Caco-2 (cell line): ENCODE data around the gene MYOF. TPM values are rescaled to one million over a fixed set of nuclear protein-coding genes. Genes with fewer than 3 reads are reported as not detected.

Experiments
- BruUV-seq: library from RNA; stranded (reverse); fragments of 400-500 nt; replicated peaks from 2 replicates; lab custom pipeline; 2021; lab: Mats Ljungman, UMichigan
- CTCF ChIA-PET: fragments of 300-600 bp; sonication (Branson Sonifier 250); formaldehyde crosslinking; loops from one replicate; lab custom pipeline; 2022; ENCODE audit warnings: antibody characterized with exemption; lab: Charles Lee
- POLR2A ChIA-PET: fragments of 300-600 bp; sonication (Branson Sonifier 250); formaldehyde crosslinking; loops from one replicate; lab custom pipeline; 2022; ENCODE audit warnings: antibody characterized with exemption; lab: Charles Lee
- DNase-seq, 2 experiments: peaks; one replicate each; pipeline versions ENCODE4 v3.0.0 to v3.0.0-alpha.2; 2020 to 2022
- H3K27me3 ChIP-seq: replicated peaks from 2 replicates; pipeline ENCODE4 v1.6.0; 2011; ENCODE audit warnings: low read length; ENCODE audit not compliant: control insufficient read depth, insufficient read depth
- H3K36me3 ChIP-seq: 2 replicates; pipeline ENCODE4 v1.5.1; 2011; ENCODE audit warnings: low read length; ENCODE audit not compliant: control insufficient read depth, insufficient read depth
- H3K4me1 ChIP-seq: fragments of 250-450 bp; sonication (Bioruptor Pico); 2 replicates; pipeline ENCODE4 v1.5.1; 2020; ENCODE audit warnings: mild to moderate bottlenecking
- H3K4me3 ChIP-seq: 2 replicates; pipeline ENCODE4 v1.5.1; 2011; ENCODE audit warnings: low read depth, mild to moderate bottlenecking, control low read depth, low read length
- H3K9me3 ChIP-seq: fragments of 250-450 bp; sonication (Bioruptor Pico); 2 replicates; pipeline ENCODE4 v1.5.1; 2020; ENCODE audit warnings: mild to moderate bottlenecking, moderate library complexity
- H3K27ac Mint-ChIP-seq: one replicate; pipeline ENCODE4 v1.8.0; 2022; ENCODE audit warnings: mixed read lengths; ENCODE audit not compliant: unreplicated experiment
- H3K27me3 Mint-ChIP-seq: one replicate; pipeline ENCODE4 v1.8.0; 2022; ENCODE audit warnings: mixed read lengths; ENCODE audit not compliant: insufficient read depth, unreplicated experiment
- H3K36me3 Mint-ChIP-seq: one replicate; pipeline ENCODE4 v1.8.0; 2022; ENCODE audit warnings: mild to moderate bottlenecking, mixed read lengths; ENCODE audit not compliant: insufficient read depth, unreplicated experiment
- H3K4me1 Mint-ChIP-seq: one replicate; pipeline ENCODE4 v1.8.0; 2022; ENCODE audit warnings: low read depth, mixed read lengths; ENCODE audit not compliant: unreplicated experiment
- H3K4me3 Mint-ChIP-seq: one replicate; pipeline ENCODE4 v1.8.0; 2022; ENCODE audit warnings: mild to moderate bottlenecking, moderate library complexity, mixed read lengths; ENCODE audit not compliant: unreplicated experiment
- H3K9me3 Mint-ChIP-seq: one replicate; pipeline ENCODE4 v1.8.0; 2022; ENCODE audit warnings: mixed read lengths; ENCODE audit not compliant: unreplicated experiment
- intact Hi-C: fragments of 100-400 bp; cut with micrococcal nuclease; formaldehyde crosslinking; loops from one replicate; pipeline ENCODE4 v1.10.0; 2022; ENCODE audit not compliant: unreplicated experiment
- total RNA-seq: library from RNA; stranded (reverse); gene quantifications from 2 replicates; pipeline ENCODE4 v1.2.3, GENCODE V29; 2022
- TF ChIP-seq, protein P1 (sequence below), 2 experiments: fragments of 200-600 bp in 1 of 2; IDR thresholded peaks; 1 replicate in 1 of 2; 2 replicates in 1 of 2; pipeline versions ENCODE4 v1.5.1 to v1.8.0; 2011 to 2022; ENCODE audit warnings: antibody characterized with exemption in 1 of 2, control low read depth in 1 of 2, inconsistent platforms in 1 of 2, low read depth in 1 of 2, low read length in 1 of 2, mild to moderate bottlenecking in 1 of 2, moderate library complexity in 1 of 2; ENCODE audit not compliant: insufficient read depth in 1 of 2, severe bottlenecking in 1 of 2, unreplicated experiment in 1 of 2

The MYOF gene
- total RNA-seq, 1 experiment from 2014 or later, result 148 TPM

DNA sequence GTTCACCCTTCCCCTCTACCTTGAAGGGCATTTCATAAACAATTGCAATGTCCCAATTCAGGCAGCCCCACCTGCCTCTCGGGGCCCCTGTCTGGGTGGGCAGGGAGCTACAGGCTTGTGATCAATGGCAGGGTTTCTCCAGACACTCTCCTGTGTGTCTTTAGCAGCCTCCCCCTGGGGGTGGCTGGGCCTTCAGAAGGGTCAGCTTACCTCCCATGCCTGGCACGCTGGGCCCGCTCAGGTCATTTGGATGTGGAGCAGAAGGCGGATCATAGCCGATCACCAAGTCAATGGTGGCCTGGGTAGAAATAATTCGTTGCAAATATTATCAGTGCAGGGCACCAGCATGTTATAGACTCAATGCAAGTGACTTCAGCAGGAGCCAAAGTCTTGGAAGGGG lies 56.3 kb downstream of the MYOF start:
- ChIA-PET POLR2A (no interaction called here), CTCF (interaction anchor here (1.0 kb wide), 1 partner anchor 56 kb away, joined by 3 read pairs; the partner anchor contains the start of gene MYOF)
- H3K9me3 Mint-ChIP-seq, result no peaks in the 10 kb centered on the region
- intact Hi-C loops, result no loop called here
- TF ChIP-seq, protein P1, sequence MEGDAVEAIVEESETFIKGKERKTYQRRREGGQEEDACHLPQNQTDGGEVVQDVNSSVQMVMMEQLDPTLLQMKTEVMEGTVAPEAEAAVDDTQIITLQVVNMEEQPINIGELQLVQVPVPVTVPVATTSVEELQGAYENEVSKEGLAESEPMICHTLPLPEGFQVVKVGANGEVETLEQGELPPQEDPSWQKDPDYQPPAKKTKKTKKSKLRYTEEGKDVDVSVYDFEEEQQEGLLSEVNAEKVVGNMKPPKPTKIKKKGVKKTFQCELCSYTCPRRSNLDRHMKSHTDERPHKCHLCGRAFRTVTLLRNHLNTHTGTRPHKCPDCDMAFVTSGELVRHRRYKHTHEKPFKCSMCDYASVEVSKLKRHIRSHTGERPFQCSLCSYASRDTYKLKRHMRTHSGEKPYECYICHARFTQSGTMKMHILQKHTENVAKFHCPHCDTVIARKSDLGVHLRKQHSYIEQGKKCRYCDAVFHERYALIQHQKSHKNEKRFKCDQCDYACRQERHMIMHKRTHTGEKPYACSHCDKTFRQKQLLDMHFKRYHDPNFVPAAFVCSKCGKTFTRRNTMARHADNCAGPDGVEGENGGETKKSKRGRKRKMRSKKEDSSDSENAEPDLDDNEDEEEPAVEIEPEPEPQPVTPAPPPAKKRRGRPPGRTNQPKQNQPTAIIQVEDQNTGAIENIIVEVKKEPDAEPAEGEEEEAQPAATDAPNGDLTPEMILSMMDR (IDR thresholded peaks at IDR 0.05; ENCODE audit: insufficient read depth in 1 of 2, low read depth in 1 of 2, low read length in 1 of 2, severe bottlenecking in 1 of 2, unreplicated experiment in 1 of 2), result no peak
- BruUV-seq, result no TSS peak
- H3K4me3 Mint-ChIP-seq, result no peak overlapping the region
- peaks cover 87% of the 10 kb centered on the region for H3K36me3 Mint-ChIP-seq
- peaks cover 33% of the 10 kb centered on the region for H3K4me1 ChIP-seq
- no peaks in the 10 kb centered on the region for H3K27me3 Mint-ChIP-seq
- no peak for DNase-seq
- peaks cover 31% of the 10 kb centered on the region for H3K4me1 Mint-ChIP-seq
- H3K9me3 ChIP-seq, result 0 out of 2 replicates have a peak, but pooled peaks cover 3% of the 10 kb centered on the region
- H3K36me3 ChIP-seq, result no peaks in the 10 kb centered on the region; the same call in 1 of the 2 replicates
- no peak overlapping the region for H3K4me3 ChIP-seq
- peak overlapping the region; percentile 77 for H3K27ac Mint-ChIP-seq
- no peaks in the 10 kb centered on the region for H3K27me3 ChIP-seq

DNA sequence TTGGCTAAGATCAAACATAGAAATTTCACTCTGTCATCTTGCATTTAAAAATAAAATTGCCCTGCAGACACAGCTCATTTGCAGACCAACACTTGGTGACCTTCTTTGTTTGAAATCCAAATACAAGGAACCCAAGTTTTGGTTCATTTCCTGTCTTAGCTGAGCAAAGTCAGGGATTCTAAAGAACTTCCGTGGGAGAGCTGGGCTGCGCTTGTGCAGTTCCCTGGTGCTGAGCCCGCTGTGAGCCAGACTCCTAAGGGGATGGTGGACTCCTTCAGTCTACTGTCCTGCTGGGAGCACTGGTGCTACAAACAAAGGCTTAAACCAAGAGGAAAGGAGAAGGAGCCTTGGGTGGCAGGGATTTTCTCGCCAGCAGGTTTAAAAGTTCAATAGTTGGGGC lies 60.0 kb downstream of the MYOF start:
- Histone ChIP-seq H3K27me3 (no peaks in the 10 kb centered on the region), H3K9me3 (no peaks in the 10 kb centered on the region), H3K4me3 (no peak overlapping the region), H3K4me1 (peaks cover 69% of the 10 kb centered on the region), H3K36me3 (no peaks in the 10 kb centered on the region; the same call in 1 of the 2 replicates)
- H3K4me3 Mint-ChIP-seq, result no peak overlapping the region
- peak overlapping the region; percentile 91 for H3K27ac Mint-ChIP-seq
- H3K4me1 Mint-ChIP-seq, result peaks cover 55% of the 10 kb centered on the region
- POLR2A ChIA-PET, result no interaction called here
- TF ChIP-seq, protein P1 (IDR thresholded peaks at IDR 0.05; ENCODE audit: insufficient read depth in 1 of 2, low read depth in 1 of 2, low read length in 1 of 2, severe bottlenecking in 1 of 2, unreplicated experiment in 1 of 2), result no peak
- no peaks in the 10 kb centered on the region for H3K9me3 Mint-ChIP-seq
- no peak for DNase-seq
- peaks cover 92% of the 10 kb centered on the region for H3K36me3 Mint-ChIP-seq
- intact Hi-C loops, result no loop called here
- BruUV-seq, result no TSS peak
- no peaks in the 10 kb centered on the region for H3K27me3 Mint-ChIP-seq
- CTCF ChIA-PET, result interaction anchor here (1.2 kb wide), 1 partner anchor 49 kb away, joined by 5 read pairs; no protein-coding TSS in a partner anchor

DNA sequence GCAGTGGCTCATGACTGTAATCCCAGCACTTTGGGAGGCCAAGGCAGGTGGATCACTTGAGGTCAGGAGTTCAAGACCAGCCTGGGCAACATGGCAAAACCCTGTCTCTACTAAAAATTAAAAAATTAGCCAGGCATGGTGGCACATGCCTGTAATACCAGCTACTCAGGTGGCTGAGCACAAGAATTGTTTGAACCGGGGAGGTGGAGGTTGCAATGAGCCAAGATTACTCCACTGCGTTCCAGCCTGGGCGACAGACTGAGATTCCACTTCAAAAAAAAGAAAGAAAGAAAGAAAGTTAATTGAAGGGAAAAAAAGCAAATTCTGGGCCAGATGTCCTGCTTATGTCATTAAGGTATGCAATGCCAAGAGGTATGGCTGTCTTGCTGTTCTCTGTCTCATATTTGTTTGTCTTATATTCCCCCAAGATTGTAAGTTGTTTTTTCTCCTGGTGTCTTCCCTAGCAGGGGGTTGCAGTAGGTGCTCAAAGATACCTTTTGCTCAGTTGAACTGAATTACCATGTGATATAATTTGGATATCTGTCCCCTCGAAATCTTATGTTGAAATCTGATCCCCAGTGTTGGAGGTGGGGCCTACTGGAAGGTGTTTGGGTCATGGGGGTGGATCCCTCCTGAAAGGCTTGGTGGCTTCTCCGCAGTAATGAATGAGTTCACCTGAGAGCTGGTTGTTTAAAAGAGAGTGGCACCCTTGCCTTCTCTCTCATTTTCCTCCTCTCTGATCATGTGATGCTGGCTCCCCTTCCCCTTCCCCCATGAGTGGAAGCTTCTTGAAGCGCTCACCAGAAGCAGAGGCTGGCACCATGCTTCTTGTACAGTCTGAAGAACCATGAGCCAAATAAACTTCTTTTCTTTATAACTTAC lies 60.9 kb downstream of the MYOF start:
- Mint-ChIP-seq H3K36me3 (peaks cover 97% of the 10 kb centered on the region), H3K27ac (peak overlapping the region; percentile 91), H3K4me1 (peaks cover 60% of the 10 kb centered on the region), H3K9me3 (no peaks in the 10 kb centered on the region), H3K4me3 (no peak overlapping the region), H3K27me3 (no peaks in the 10 kb centered on the region)
- no peaks in the 10 kb centered on the region for H3K9me3 ChIP-seq
- no TSS peak for BruUV-seq
- POLR2A ChIA-PET, result no interaction called here
- TF ChIP-seq, protein P1 (IDR thresholded peaks at IDR 0.05; ENCODE audit: insufficient read depth in 1 of 2, low read depth in 1 of 2, low read length in 1 of 2, severe bottlenecking in 1 of 2, unreplicated experiment in 1 of 2), result no peak
- H3K36me3 ChIP-seq, result no peaks in the 10 kb centered on the region; the same call in 1 of the 2 replicates
- H3K27me3 ChIP-seq, result no peaks in the 10 kb centered on the region
- no peak for DNase-seq
- CTCF ChIA-PET, result interaction anchor here (1.2 kb wide), 1 partner anchor 50 kb away, joined by 5 read pairs; no protein-coding TSS in a partner anchor
- intact Hi-C loops, result no loop called here
- H3K4me3 ChIP-seq, result no peak overlapping the region
- peaks cover 74% of the 10 kb centered on the region for H3K4me1 ChIP-seq
